GM21515 (cell line): ENCODE data around the gene ADAMTSL1.
A peak's percentile ranks its signal among the peaks of the same experiment; 100 is the strongest.

Source experiments
- ATAC-seq: cut with Tn5 transposase; IDR thresholded peaks from one replicate; pipeline ENCODE4 v1.9.1; 2021; ENCODE audit not compliant: unreplicated experiment

ADAMTSL1 gene

DNA sequence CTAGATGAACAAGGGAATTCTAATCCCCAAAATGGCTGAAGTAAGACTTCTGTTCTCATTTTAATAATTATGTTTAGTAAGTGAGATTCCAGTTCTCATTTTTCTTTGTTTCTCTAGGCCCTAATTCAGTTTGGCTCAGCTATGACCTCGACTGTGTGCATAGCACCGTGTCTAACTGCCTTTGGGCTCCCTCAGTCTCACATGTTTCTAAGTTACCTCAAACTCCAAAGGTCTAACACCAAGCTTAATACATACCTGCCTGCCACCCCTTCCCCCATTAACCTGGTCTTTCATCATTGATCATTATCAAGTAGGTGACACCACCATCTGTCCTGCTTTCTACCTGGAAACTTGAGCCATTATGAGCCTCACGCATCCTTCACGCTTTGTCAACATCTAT, 285.9 kb downstream of the ADAMTSL1 start:
- no peak for ATAC-seq

- ATAC-seq, result no peak
Measured at GRCh38 chr9:18761742-18762300, 287.9 kb downstream of the ADAMTSL1 start.

DNA sequence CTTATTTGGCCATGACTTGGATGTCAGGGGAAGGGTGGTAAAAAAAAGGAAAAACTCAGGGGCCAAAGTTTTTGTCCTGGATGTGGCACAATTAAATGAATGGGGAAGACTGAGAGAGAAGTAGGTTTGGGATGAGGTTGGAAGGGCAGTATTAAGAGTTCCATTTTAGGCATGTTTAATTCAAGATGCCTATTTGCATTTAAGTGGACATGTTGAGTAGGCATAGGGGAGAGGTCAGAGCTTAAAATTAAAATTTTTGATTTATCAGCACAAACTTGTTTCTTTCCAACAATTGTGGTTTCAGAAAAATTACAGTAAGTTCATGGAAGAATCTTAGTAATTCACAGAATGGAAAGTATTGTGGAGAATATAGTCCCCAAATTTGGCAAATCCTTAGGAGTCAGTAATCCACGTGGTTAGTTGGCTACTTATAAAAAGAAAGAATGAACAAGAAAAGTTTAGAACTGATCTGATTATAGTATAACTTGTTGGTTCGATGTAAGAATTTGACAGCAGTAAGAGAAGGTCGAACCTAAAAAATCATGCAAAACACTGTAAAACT, 293.1 kb downstream of the ADAMTSL1 start:
- no peak for ATAC-seq

GRCh38 chr9:18768951-18769622, 295.1 kb downstream of the ADAMTSL1 start:
- ATAC-seq, result peak; percentile 89

DNA sequence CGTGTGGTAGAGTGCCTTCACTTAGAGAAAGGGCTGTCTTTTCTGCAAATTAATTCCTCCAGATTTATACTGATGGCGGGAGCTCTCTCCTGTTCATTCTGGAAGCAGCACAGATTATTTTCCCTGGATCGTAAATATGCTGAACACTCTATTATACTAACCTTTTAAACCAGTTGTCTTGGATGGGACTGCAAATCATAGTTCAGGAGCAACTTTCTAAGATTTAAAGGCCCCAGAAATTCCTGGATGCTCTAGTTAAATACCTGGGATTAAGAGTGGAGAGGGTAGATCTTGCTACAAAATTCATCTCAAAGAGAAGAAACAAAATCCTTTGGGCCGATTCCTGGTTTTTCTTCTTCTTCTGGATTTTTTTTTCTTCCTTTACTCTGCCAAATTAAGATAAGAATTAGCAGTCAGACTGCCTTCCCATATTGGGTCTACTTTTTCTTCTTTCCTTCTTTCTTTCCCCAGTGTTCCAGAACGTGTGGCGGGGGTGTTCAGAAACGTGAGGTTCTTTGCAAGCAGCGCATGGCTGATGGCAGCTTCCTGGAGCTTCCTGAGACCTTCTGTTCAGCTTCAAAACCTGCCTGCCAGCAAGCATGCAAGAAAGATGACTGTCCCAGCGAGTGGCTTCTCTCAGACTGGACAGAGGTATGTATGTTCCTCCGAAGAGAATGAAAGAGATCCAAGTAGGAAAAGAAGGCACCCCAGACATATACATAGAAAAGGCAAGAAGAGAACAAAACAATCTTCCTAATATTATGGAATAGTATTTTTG, 296.4 kb downstream of the ADAMTSL1 start:
- no peak for ATAC-seq

GRCh38 chr9:18771011-18771410, 297.1 kb downstream of the ADAMTSL1 start:
- ATAC-seq, result no peak

- ATAC-seq, result no peak
Measured at GRCh38 chr9:18771763-18772162, 297.8 kb downstream of the ADAMTSL1 start.

- no peak for ATAC-seq
Measured at GRCh38 chr9:18775241-18775640, 301.3 kb downstream of the ADAMTSL1 start.

- no peak for ATAC-seq
Measured at GRCh38 chr9:18775930-18776329, 302.0 kb downstream of the ADAMTSL1 start.

DNA sequence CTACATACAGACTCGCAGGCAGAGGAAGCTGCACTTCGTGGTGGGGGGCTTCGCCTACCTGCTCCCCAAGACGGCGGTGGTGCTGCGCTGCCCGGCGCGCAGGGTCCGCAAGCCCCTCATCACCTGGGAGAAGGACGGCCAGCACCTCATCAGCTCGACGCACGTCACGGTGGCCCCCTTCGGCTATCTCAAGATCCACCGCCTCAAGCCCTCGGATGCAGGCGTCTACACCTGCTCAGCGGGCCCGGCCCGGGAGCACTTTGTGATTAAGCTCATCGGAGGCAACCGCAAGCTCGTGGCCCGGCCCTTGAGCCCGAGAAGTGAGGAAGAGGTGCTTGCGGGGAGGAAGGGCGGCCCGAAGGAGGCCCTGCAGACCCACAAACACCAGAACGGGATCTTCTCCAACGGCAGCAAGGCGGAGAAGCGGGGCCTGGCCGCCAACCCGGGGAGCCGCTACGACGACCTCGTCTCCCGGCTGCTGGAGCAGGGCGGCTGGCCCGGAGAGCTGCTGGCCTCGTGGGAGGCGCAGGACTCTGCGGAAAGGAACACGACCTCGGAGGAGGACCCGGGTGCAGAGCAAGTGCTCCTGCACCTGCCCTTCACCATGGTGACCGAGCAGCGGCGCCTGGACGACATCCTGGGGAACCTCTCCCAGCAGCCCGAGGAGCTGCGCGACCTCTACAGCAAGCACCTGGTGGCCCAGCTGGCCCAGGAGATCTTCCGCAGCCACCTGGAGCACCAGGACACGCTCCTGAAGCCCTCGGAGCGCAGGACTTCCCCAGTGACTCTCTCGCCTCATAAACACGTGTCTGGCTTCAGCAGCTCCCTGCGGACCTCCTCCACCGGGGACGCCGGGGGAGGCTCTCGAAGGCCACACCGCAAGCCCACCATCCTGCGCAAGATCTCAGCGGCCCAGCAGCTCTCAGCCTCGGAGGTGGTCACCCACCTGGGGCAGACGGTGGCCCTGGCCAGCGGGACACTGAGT, 303.2 kb downstream of the ADAMTSL1 start:
- no peak for ATAC-seq

DNA sequence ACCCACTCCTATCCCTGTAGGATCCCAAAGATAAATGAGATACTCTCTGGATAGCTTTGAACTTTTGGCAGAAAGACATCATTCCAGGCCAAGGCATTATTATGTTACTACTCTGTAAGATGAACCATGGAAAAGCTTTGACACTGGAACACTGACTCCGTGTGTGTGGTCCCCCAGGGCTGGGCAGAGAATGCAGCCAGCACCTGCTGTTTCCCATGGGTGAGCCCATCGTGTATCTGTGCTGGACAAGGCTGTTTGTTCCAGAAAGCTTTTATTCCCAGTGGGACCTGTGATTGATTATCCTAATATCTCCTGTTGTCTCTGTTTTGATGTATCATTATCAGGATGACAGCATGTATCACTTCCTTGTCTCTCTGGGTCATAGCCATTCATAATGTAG, 304.2 kb downstream of the ADAMTSL1 start:
- no peak for ATAC-seq

GRCh38 chr9:18778846-18779245, 304.9 kb downstream of the ADAMTSL1 start:
- ATAC-seq, result no peak

DNA sequence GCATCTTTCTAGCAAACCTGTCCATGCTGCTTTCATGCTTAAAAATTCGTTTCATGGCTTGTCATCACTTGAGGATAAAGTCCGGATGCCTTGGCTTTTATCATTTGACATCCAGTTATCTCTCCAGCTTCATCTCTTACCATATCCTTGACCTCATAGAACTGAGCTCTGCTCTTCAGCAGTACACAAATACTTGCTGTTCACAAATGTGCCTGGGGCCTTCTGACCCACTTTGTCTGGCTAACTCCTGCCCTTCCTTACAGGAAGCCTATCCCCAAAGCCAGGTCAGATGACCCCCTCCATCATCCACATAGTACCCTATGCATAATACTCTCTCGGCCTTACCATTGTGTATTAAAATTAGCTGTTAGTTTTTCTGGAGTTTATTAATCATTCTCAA, 310.0 kb downstream of the ADAMTSL1 start:
- ATAC-seq, result no peak

DNA sequence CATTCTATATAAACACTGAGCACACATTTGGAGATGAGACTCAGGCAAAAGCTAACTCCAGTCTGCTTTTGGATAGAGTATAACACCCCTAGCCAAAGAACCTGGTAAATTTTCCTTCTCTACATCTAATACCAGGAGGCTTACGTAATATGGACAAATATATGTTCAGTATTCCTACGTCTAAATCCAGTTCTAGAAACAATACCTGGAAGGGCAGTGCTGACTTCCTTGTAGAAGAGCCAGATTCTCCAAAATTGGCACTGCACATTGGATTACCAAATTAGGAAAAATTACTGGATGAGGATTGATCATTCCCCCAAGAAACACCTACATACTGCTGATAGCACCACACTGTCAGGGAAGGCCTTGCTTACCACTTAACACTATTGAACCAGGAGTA, 311.7 kb downstream of the ADAMTSL1 start:
- no peak for ATAC-seq

DNA sequence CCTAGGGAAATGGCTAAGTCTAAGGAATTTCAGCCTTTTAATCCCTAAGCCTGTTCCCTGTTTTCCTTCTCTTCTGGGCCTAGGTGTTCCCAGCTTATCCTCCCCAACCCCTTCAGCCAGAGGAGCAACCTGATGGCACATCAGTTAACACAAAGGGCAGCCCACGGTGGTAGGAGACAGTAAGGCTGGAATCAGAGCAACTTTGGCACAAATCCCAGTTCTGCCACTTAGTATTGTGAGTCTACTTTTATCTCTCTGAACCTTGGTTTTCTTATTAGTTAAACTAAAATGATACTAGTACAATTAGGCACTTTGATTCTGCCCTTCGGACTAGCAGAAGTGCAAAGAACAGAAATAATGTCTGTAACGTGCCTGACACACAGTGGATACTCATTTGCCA, 312.2 kb downstream of the ADAMTSL1 start:
- no peak for ATAC-seq

DNA sequence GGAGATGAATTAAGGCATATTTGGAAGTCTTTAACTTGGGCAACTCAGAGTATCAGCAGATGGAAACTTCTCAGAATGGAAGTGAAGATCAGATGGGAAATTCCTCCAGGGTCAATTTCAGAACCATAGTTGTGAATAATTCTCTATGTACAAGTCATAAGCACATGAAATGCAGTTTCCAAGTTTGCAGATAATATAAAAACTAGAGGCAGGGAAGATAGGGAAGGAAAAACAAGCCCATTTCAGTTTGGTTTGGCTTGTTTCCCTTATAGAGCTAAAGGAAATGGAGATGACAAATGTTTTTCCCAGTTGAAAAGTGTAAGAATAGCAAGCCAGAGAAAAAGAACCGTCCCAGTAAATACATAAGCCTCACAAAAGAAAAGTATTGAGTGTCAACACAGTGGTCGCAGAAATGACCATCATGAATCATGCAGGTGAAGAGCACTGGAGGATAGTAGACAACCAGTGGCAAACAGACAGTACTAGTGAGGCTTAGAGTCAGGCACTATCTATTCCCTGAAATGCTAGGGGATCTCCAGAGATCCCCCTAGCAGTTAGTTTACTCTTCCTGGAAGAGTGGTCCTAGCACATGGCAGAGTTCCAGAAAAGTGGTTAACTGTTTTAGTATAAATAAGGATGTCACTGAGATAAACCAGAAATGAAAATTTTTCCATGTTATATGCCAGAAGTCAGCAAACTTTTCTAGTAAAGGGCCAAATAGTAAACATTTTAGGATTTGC, 313.1 kb downstream of the ADAMTSL1 start:
- ATAC-seq, result no peak

DNA sequence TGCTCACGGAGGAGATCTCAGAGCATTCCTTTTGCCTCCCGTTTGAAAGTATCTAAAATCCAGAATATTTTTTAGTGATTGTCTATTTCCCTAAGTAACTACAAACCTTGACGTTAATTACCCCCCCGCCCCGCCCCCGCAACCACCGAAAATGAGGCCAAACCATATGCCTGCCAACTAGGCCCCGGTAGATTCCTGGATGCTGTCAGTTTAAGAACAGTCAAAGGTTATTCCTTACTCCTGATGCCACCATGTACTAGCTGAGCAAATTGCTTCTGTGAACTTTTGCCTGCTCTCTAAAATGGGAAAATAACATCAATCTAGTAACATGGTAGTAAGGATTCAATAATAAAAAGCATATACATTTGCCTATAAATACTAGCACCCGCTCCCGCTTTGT, 314.3 kb downstream of the ADAMTSL1 start:
- no peak for ATAC-seq

DNA sequence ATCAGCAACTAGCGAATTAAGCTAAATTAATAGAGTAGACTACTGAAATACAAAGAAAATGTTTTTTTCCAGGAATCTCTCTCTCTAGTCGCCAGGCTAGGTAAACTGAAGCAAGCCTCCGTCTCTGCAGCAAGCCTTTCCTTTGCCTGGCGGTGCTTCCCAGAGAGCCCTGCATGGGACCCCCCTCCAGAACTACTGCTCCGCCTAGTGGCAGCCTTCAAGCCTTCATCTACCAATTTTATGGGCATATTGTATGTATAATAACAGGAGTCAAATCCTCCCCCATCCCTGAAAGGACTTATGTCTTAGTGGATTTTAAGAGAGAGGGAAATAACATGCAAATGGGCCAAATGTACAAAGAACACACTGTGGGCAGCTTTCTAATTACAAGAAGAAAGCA, 317.1 kb downstream of the ADAMTSL1 start:
- ATAC-seq, result no peak

DNA sequence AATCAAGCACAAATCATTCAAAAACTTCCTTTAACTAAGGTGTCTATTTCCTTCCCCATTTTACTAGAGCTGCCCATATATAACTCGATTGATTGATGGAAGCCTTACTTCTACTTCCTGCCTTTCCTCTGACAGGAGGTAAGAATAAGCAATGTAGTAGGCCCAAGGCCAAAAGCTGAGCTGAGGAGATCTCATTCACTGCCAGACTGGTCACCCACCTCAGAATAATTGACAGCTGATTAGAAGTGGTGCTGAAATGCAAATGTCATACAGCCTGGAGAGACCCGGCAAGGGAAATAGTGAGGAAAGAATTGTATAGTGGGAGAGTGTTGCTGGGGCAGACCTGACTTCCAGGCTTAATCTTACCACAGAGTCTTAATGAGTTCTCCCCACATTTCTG, 319.2 kb downstream of the ADAMTSL1 start:
- no peak for ATAC-seq
